OCI-LY7 (cell line): ENCODE results near the gene EPHA6.

Experiments used
- EZH2phosphoT487 ChIP-seq: fragments of 200-600 bp; sonication (generic); IDR thresholded peaks from 2 replicates; pipeline ENCODE4 v1.6.1; 2018; ENCODE audit warnings: low read depth, borderline replicate concordance, mild to moderate bottlenecking, mixed run types, antibody characterized with exemption, low read length, moderate library complexity, mixed read lengths
- TF ChIP-seq, protein P1 (sequence below): fragments of 200-600 bp; sonication (generic); conservative IDR thresholded peaks from 2 replicates; pipeline ENCODE4 v1.5.1; 2014; ENCODE audit warnings: mild to moderate bottlenecking, antibody characterized with exemption, low read length, moderate library complexity, mixed read lengths

DNA sequence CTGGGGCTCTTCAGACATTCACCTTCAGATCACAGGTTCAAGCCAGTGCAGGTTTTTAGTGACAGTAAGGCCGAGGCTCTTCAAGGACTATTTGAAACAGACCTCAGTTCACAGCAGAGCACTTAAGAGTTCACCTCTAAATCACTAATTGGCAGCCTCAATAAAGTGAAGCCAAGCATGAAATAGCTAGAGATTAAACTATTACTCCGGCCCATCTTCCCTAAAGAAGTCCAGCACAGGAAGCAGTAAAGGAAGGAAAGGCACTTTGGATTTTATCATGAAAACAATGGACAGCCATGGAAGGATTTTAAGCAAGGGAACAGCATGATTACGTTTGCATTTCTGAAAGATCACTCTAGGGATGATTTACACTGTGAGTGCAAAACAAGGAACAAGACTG lies 922.5 kb downstream of the EPHA6 start:
- TF ChIP-seq, protein P1, sequence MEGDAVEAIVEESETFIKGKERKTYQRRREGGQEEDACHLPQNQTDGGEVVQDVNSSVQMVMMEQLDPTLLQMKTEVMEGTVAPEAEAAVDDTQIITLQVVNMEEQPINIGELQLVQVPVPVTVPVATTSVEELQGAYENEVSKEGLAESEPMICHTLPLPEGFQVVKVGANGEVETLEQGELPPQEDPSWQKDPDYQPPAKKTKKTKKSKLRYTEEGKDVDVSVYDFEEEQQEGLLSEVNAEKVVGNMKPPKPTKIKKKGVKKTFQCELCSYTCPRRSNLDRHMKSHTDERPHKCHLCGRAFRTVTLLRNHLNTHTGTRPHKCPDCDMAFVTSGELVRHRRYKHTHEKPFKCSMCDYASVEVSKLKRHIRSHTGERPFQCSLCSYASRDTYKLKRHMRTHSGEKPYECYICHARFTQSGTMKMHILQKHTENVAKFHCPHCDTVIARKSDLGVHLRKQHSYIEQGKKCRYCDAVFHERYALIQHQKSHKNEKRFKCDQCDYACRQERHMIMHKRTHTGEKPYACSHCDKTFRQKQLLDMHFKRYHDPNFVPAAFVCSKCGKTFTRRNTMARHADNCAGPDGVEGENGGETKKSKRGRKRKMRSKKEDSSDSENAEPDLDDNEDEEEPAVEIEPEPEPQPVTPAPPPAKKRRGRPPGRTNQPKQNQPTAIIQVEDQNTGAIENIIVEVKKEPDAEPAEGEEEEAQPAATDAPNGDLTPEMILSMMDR: no peak
- no peak for TF ChIP-seq EZH2phosphoT487
